A549 (cell line): ENCODE results near the gene KLF4. TPM values are rescaled to one million over a fixed set of nuclear protein-coding genes. Genes with fewer than 3 reads are reported as not detected.

Experiments used
- ATAC-seq, 2 experiments: fragments of 200-7000 bp in 1 of 2; fragments of >200 bp in 1 of 2; cut with Nextera tagmentation in 1 of 2; cut with Tn5 transposase in 1 of 2; 3 replicates each; pipeline versions ENCODE4 v1.8.0 to v1.9.1; 2018 to 2020; ENCODE audit warnings: mild to moderate bottlenecking in 1 of 2, moderate library complexity in 1 of 2
- CTCF ChIA-PET: fragments of 300-600 bp; sonication (Branson Sonifier 250); formaldehyde crosslinking; extraction: SDS; loops from one replicate; lab custom pipeline; 2021; ENCODE audit warnings: antibody characterized with exemption, inconsistent platforms; lab: Yijun Ruan, JAX
- POLR2A ChIA-PET: fragments of 350-600 bp; formaldehyde crosslinking; extraction: SDS; loops from one replicate; lab custom pipeline; 2021; ENCODE audit warnings: antibody characterized with exemption, inconsistent platforms; lab: Yijun Ruan, JAX
- DNase-seq, 2 experiments: peaks; one replicate each; pipeline versions ENCODE4 v3.0.0 to v3.0.0-alpha.2; 2011 to 2016; ENCODE audit warnings: low read depth in 1 of 2, low spot score in 1 of 2
- FAIRE-seq: peaks from 2 replicates; lab custom pipeline; 2011; peaks lifted over from hg19 to GRCh38; lab: Jason Lieb, UNC
- H3K27ac ChIP-seq, 2 experiments: fragments of >200 bp; sonication (Bioruptor Twin); formaldehyde crosslinking; 3 replicates each; pipeline ENCODE4 v1.5.1; 2016 to 2017
- H3K4me1 ChIP-seq: fragments of >200 bp; sonication (Bioruptor Twin); formaldehyde crosslinking; 3 replicates; pipeline ENCODE4 v1.6.1; 2016
- H3K4me2 ChIP-seq: fragments of >200 bp; sonication (Bioruptor Twin); formaldehyde crosslinking; 3 replicates; pipeline ENCODE4 v1.6.1; 2016
- H3K4me3 ChIP-seq: fragments of >200 bp; sonication (Bioruptor Twin); formaldehyde crosslinking; 3 replicates; pipeline ENCODE4 v1.5.1; 2016
- H3K9me3 ChIP-seq: fragments of >200 bp; sonication (Bioruptor Twin); formaldehyde crosslinking; 3 replicates; pipeline ENCODE4 v1.6.1; 2016
- ATOH8 ChIP-seq: fragments of 250-450 bp; sonication (Bioruptor Pico); IDR thresholded peaks from 2 replicates; pipeline ENCODE4 v1.5.0; 2020; ENCODE audit warnings: low read depth, mild to moderate bottlenecking, moderate library complexity
- BCL3 ChIP-seq: fragments of >200 bp; sonication (Bioruptor Twin); formaldehyde crosslinking; IDR thresholded peaks from 3 replicates; pipeline ENCODE4 v1.6.1; 2016
- BHLHE40 ChIP-seq: IDR thresholded peaks from 2 replicates; pipeline ENCODE4 v1.6.1; 2012; ENCODE audit warnings: low read depth, low read length, inconsistent platforms
- CBX2 ChIP-seq: fragments of 200-600 bp; sonication (generic); IDR thresholded peaks from 2 replicates; pipeline ENCODE4 v1.6.1; 2016; ENCODE audit warnings: low read depth, mild to moderate bottlenecking, borderline replicate concordance
- CBX8 ChIP-seq: fragments of 200-600 bp; sonication (generic); IDR thresholded peaks from 2 replicates; pipeline ENCODE4 v1.6.1; 2016
- CEBPB ChIP-seq, 2 experiments: fragments of >200 bp in 1 of 2; sonication (Bioruptor Twin) in 1 of 2; formaldehyde crosslinking in 1 of 2; IDR thresholded peaks; 2 replicates each; pipeline ENCODE4 v1.6.1; 2012 to 2016
- CHD4 ChIP-seq: fragments of 200-600 bp; sonication (generic); IDR thresholded peaks from 2 replicates; pipeline ENCODE4 v1.6.1; 2016; ENCODE audit warnings: antibody characterized with exemption, mild to moderate bottlenecking, borderline replicate concordance
- EHF ChIP-seq: fragments of 250-450 bp; sonication (Bioruptor Pico); IDR thresholded peaks from 2 replicates; pipeline ENCODE4 v1.5.0; 2020; ENCODE audit warnings: mild to moderate bottlenecking
- FOSB ChIP-seq: fragments of 250-450 bp; sonication (Bioruptor Pico); IDR thresholded peaks from 2 replicates; pipeline ENCODE4 v1.5.0; 2020; ENCODE audit warnings: mild to moderate bottlenecking, moderate library complexity
- HDAC2 ChIP-seq: fragments of 200-600 bp; sonication (generic); IDR thresholded peaks from 2 replicates; pipeline ENCODE4 v1.6.1; 2016
- HES2 ChIP-seq: fragments of >200 bp; sonication (Bioruptor Twin); formaldehyde crosslinking; IDR thresholded peaks from 2 replicates; pipeline ENCODE4 v1.6.1; 2016
- HOXA7 ChIP-seq: fragments of 250-450 bp; sonication (Bioruptor Pico); IDR thresholded peaks from 2 replicates; pipeline ENCODE4 v1.5.0; 2020; ENCODE audit warnings: mild to moderate bottlenecking, moderate library complexity
- HOXB13 ChIP-seq: fragments of 250-450 bp; sonication (Bioruptor Pico); IDR thresholded peaks from 2 replicates; pipeline ENCODE4 v1.5.0; 2020; ENCODE audit warnings: low read depth, mild to moderate bottlenecking, moderate library complexity
- JUNB ChIP-seq: fragments of >200 bp; sonication (Bioruptor Twin); formaldehyde crosslinking; IDR thresholded peaks from 2 replicates; pipeline ENCODE4 v1.6.1; 2016
- KDM1A ChIP-seq: fragments of 200-600 bp; sonication (generic); IDR thresholded peaks from 2 replicates; pipeline ENCODE4 v1.6.1; 2016; ENCODE audit warnings: low read depth, mild to moderate bottlenecking
- KDM5A ChIP-seq: fragments of 200-600 bp; sonication (generic); IDR thresholded peaks from 2 replicates; pipeline ENCODE4 v1.6.1; 2016; ENCODE audit warnings: antibody characterized with exemption, mild to moderate bottlenecking
- MAZ ChIP-seq: fragments of 150-350 bp; IDR thresholded peaks from 2 replicates; pipeline ENCODE4 v1.6.1; 2014; ENCODE audit warnings: antibody characterized with exemption, low read depth, low read length, borderline replicate concordance
- MYC ChIP-seq: IDR thresholded peaks from 2 replicates; pipeline ENCODE4 v1.6.1; 2012; ENCODE audit warnings: mild to moderate bottlenecking, inconsistent platforms, low read length, improper control_type of control experiment, borderline replicate concordance
- NFE2L2 ChIP-seq: fragments of 150-350 bp; conservative IDR thresholded peaks from 2 replicates; pipeline ENCODE4 v1.6.1; 2014; ENCODE audit warnings: low read length
- NPAS2 ChIP-seq: fragments of 250-450 bp; sonication (Bioruptor Pico); IDR thresholded peaks from 2 replicates; pipeline ENCODE4 v1.8.0; 2022; ENCODE audit warnings: mild to moderate bottlenecking, moderate library complexity, borderline replicate concordance
- NR3C1 ChIP-seq: fragments of >200 bp; sonication (Bioruptor Twin); formaldehyde crosslinking; IDR thresholded peaks from 3 replicates; pipeline ENCODE4 v1.6.1; 2017
- PBX3 ChIP-seq: IDR thresholded peaks from 2 replicates; pipeline ENCODE4 v1.6.1; 2012
- PHF8 ChIP-seq: fragments of 200-600 bp; sonication (generic); IDR thresholded peaks from 2 replicates; pipeline ENCODE4 v1.6.1; 2016; ENCODE audit warnings: low read depth, mild to moderate bottlenecking, antibody characterized with exemption, moderate library complexity, borderline replicate concordance
- POLR2AphosphoS2 ChIP-seq: conservative IDR thresholded peaks from 2 replicates; pipeline ENCODE4 v1.6.1; 2012; ENCODE audit warnings: low read length, improper control_type of control experiment, inconsistent platforms
- RAD21 ChIP-seq, 2 experiments: fragments of >200 bp in 1 of 2; sonication (Bioruptor Twin) in 1 of 2; formaldehyde crosslinking in 1 of 2; IDR thresholded peaks in 1 of 2; conservative IDR thresholded peaks in 1 of 2; 2 replicates in 1 of 2; 3 replicates in 1 of 2; pipeline ENCODE4 v1.6.1; 2012 to 2018; ENCODE audit warnings: inconsistent platforms in 1 of 2
- RNF2 ChIP-seq: fragments of 200-600 bp; sonication (generic); IDR thresholded peaks from 2 replicates; pipeline ENCODE4 v1.6.1; 2016; ENCODE audit warnings: low read depth, mild to moderate bottlenecking, antibody characterized with exemption, moderate library complexity, borderline replicate concordance
- SREBF2 ChIP-seq: fragments of 450-650 bp; IDR thresholded peaks from 2 replicates; pipeline ENCODE4 v1.6.1; 2014; ENCODE audit warnings: mild to moderate bottlenecking, moderate library complexity
- TFCP2L1 ChIP-seq: fragments of 250-450 bp; sonication (Bioruptor Pico); IDR thresholded peaks from 2 replicates; pipeline ENCODE4 v1.5.0; 2021; ENCODE audit warnings: mild to moderate bottlenecking
- TP53 ChIP-seq: fragments of 250-450 bp; sonication (Bioruptor Pico); IDR thresholded peaks from 2 replicates; pipeline ENCODE4 v1.5.0; 2021; ENCODE audit warnings: mild to moderate bottlenecking, moderate library complexity
- ZNF302 ChIP-seq: fragments of 250-450 bp; sonication (Bioruptor Pico); IDR thresholded peaks from 2 replicates; pipeline ENCODE4 v1.9.0; 2021; ENCODE audit warnings: inconsistent platforms, mild to moderate bottlenecking, moderate library complexity
- ZSCAN20 ChIP-seq: fragments of 250-450 bp; sonication (Bioruptor Pico); IDR thresholded peaks from 2 replicates; pipeline ENCODE4 v1.8.0; 2022; ENCODE audit warnings: mild to moderate bottlenecking, moderate library complexity
- WGBS: methylation state at CpG from one replicate; pipeline ENCODE4 v1.1.6; 2017; ENCODE audit errors: missing lambda C conversion rate; 5-methylcytosine and 5-hydroxymethylcytosine counted together
- polyA minus RNA-seq: library from RNA; depleted of rRNA, polyadenylated mRNA; stranded (reverse); fragments of >200 nt; gene quantifications from 2 replicates; pipeline ENCODE4 v1.2.3, GENCODE V29; 2011; rRNA and poly(A)+ RNA removed
- polyA plus RNA-seq, 4 experiments: library from polyadenylated mRNA; depleted of rRNA in 3 of 4; stranded (reverse); fragments of >200 nt; fragmentation: RNase III in 1 of 4; extraction: RNeasy Plus Mini Kit Qiagen cat#74134 plus additional on column Dnase treatment in 1 of 4; gene quantifications; 2 replicates in 3 of 4; 3 replicates in 1 of 4; pipeline ENCODE4 v1.2.3, GENCODE V29; 2011 to 2017
- TF ChIP-seq, protein P1 (sequence below): fragments of 150-350 bp; IDR thresholded peaks from 2 replicates; pipeline ENCODE4 v1.6.1; 2014; ENCODE audit warnings: low read depth, mild to moderate bottlenecking, low read length
- TF ChIP-seq, protein P2 (sequence below): fragments of >200 bp; sonication (Bioruptor Twin); formaldehyde crosslinking; IDR thresholded peaks from 3 replicates; pipeline ENCODE4 v1.5.1; 2016

Gene KLF4
- 8.3 and 10.1 TPM in 2 replicates for polyA plus RNA-seq (2011; rRNA removed)
- polyA plus RNA-seq (2012; cell fraction: cytosol; rRNA removed): 11.3 and 15.9 TPM in 2 replicates
- polyA plus RNA-seq (2012; cell fraction: nucleus; rRNA removed): 28.0 and 53.7 TPM in 2 replicates
- polyA plus RNA-seq (2017; fragmentation: RNase III; extraction: RNeasy Plus Mini Kit Qiagen cat#74134 plus additional on column Dnase treatment): 3.4 to 3.6 TPM (median 3.6 TPM) in 3 replicates
- polyA minus RNA-seq: 3.7 and 3.9 TPM in 2 replicates

DNA sequence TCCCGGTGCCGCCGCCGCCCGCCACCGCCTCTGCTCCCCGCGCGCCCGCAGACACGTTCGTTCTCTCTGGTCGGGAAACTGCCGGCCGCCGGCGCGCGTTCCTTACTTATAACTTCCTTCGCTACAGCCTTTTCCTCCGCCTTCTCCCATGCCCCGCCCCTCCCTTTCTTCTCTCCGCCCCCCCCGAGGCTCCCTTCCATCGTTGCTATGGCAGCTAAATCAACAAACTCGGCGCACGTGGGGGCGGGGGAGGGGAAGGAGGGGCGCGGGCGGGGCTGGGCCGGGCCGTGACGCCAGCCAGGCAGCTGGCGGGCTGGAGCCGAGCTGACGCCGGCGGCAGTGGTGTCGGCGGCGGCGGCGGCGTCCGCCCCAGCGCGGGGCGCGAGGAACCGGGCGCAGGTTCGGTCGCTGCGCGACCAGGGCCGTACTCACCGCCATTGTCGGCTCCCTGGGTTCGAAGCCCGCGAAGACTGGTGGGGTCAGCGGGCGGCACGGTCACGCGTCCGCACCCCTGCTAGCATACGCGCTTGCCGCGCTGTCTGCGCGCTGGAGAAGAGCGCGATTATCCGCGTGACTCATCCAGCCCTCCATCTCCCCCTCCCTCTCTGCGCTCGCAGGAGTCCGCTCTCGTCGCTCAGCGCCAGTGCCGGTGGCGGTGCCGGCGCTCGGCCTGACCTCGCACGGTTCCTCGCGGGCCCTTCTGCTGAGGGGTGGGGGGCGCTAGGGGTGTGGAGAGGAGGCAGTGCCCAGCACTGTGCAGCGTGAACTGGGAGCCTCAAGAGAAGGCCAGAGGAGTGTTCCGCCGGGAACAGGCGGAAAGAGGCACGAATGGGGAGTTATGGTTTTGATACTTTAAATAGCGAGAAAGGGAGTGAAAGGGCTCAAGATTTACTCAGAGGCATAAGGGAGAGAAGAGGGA is at the start of gene KLF4:
KLF4 (minus strand) TSS at position 83 of the 919 bp plus-strand sequence. CDS start 597 bp downstream, outside the sequence.
- H3K4me3 ChIP-seq: peak within 1 kb of the TSS; percentile 53
- FAIRE-seq: no peak
- ChIA-PET CTCF (interaction anchor here (0.6 to 3.9 kb wide), 6 partner anchors 24 to 1078 kb away, joined by 3 to 17 read pairs (median 3); no protein-coding TSS in a partner anchor), POLR2A (interaction anchor here (0.6 to 3.0 kb wide), 20 partner anchors 14 to 1446 kb away, joined by 3 to 20 read pairs (median 5); no protein-coding TSS in a partner anchor)
- peak within 1 kb of the TSS; percentile 95 for H3K4me2 ChIP-seq
- peak; percentile 81 for ATAC-seq
- H3K9me3 ChIP-seq: no peaks in the 10 kb centered on the region
- H3K4me1 ChIP-seq: peaks cover 25% of the 10 kb centered on the region
- H3K27ac ChIP-seq: peak within 1 kb of the TSS; percentile 90 to 91
- DNase-seq: peak; percentile 79 to 95
- WGBS: 4% methylated on average over 34 of the region's 101 CpGs
- TF ChIP-seq, protein P1, sequence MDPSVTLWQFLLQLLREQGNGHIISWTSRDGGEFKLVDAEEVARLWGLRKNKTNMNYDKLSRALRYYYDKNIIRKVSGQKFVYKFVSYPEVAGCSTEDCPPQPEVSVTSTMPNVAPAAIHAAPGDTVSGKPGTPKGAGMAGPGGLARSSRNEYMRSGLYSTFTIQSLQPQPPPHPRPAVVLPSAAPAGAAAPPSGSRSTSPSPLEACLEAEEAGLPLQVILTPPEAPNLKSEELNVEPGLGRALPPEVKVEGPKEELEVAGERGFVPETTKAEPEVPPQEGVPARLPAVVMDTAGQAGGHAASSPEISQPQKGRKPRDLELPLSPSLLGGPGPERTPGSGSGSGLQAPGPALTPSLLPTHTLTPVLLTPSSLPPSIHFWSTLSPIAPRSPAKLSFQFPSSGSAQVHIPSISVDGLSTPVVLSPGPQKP: no peak
- no peak for TF ChIP-seq ZNF302 (CRISPR knock-in tag)
- no peak for TF ChIP-seq HOXA7 (CRISPR knock-in tag)
- TF ChIP-seq HES2: no peak
- TF ChIP-seq POLR2AphosphoS2: no peak
- TF ChIP-seq ZSCAN20 (CRISPR knock-in tag): peak; percentile 66; the same call in 1 of the 2 replicates
- peak; percentile 62 for TF ChIP-seq MYC
- peak; percentile 64; the same call in 2 of the 3 replicates for TF ChIP-seq BCL3
- no peak for TF ChIP-seq TP53 (CRISPR knock-in tag)
- peak; percentile 50 for TF ChIP-seq JUNB
- no peak for TF ChIP-seq SREBF2
- no peak for TF ChIP-seq CBX2
- TF ChIP-seq, protein P2, sequence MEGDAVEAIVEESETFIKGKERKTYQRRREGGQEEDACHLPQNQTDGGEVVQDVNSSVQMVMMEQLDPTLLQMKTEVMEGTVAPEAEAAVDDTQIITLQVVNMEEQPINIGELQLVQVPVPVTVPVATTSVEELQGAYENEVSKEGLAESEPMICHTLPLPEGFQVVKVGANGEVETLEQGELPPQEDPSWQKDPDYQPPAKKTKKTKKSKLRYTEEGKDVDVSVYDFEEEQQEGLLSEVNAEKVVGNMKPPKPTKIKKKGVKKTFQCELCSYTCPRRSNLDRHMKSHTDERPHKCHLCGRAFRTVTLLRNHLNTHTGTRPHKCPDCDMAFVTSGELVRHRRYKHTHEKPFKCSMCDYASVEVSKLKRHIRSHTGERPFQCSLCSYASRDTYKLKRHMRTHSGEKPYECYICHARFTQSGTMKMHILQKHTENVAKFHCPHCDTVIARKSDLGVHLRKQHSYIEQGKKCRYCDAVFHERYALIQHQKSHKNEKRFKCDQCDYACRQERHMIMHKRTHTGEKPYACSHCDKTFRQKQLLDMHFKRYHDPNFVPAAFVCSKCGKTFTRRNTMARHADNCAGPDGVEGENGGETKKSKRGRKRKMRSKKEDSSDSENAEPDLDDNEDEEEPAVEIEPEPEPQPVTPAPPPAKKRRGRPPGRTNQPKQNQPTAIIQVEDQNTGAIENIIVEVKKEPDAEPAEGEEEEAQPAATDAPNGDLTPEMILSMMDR: no peak
- TF ChIP-seq KDM5A: no peak
- TF ChIP-seq KDM1A: no peak
- peak; percentile 55; the same call in 1 of the 2 replicates for TF ChIP-seq NPAS2 (CRISPR knock-in tag)
- 0 out of 2 replicates have a peak, but pooled peaks have one; percentile 27 for TF ChIP-seq HOXB13
- TF ChIP-seq CEBPB (IDR thresholded peaks at IDR 0.05): no peak
- TF ChIP-seq HDAC2: no peak
- TF ChIP-seq ATOH8: no peak
- no peak for TF ChIP-seq NR3C1
- no peak for TF ChIP-seq MAZ
- no peak for TF ChIP-seq FOSB (CRISPR knock-in tag)
- no peak for TF ChIP-seq CBX8
- no peak for TF ChIP-seq CHD4
- peak; percentile 4; the same call in 1 of the 2 replicates for TF ChIP-seq BHLHE40
- no peak for TF ChIP-seq RNF2
- TF ChIP-seq TFCP2L1 (CRISPR knock-in tag): peak; percentile 32; the same call in 1 of the 2 replicates
- TF ChIP-seq RAD21 (conservative IDR thresholded peaks at IDR 0.05 in 1 of 2, IDR thresholded peaks at IDR 0.05 in 1 of 2): peak; percentile 9 to 56; a peak in 3 of 5 replicates
- TF ChIP-seq NFE2L2: no peak
- TF ChIP-seq EHF (CRISPR knock-in tag): no peak
- TF ChIP-seq PHF8: peak; percentile 78; the same call in 1 of the 2 replicates
- peak; percentile 30; the same call in 1 of the 2 replicates for TF ChIP-seq PBX3
